Upper lobe of right lung (tissue), 1 donor: ENCODE data around the gene HOXB3. TPM values are rescaled to one million over a fixed set of nuclear protein-coding genes. Genes with fewer than 3 reads are reported as not detected.

Source experiments
- ATAC-seq: fragments of 200-7000 bp; cut with Tn5 transposase; one replicate; pipeline ENCODE4 v1.9.1; 2020; ENCODE audit warnings: mild to moderate bottlenecking, moderate library complexity
- DNase-seq: peaks from one replicate; pipeline ENCODE4 v3.0.0-alpha.2; 2020
- H3K27ac ChIP-seq: fragments of 200-600 bp; one replicate; pipeline ENCODE4 v1.8.0; 2022
- H3K27me3 ChIP-seq: fragments of 200-600 bp; one replicate; pipeline ENCODE4 v1.8.0; 2022; ENCODE audit warnings: mild to moderate bottlenecking
- H3K36me3 ChIP-seq: fragments of 200-600 bp; one replicate; pipeline ENCODE4 v1.8.0; 2022
- H3K4me1 ChIP-seq: fragments of 200-600 bp; one replicate; pipeline ENCODE4 v1.8.0; 2022
- H3K4me3 ChIP-seq: fragments of 200-600 bp; one replicate; pipeline ENCODE4 v1.8.0; 2022; ENCODE audit warnings: mild to moderate bottlenecking
- H3K9me3 ChIP-seq: fragments of 200-600 bp; one replicate; pipeline ENCODE4 v1.8.0; 2022
- intact Hi-C: fragments of 100-400 bp; cut with DNase I; formaldehyde crosslinking; loops from one replicate; pipeline ENCODE4 v1.11.0; 2022
- total RNA-seq: library from RNA; stranded (reverse); fragmentation: NEBNext Ultra II Directional; extraction: Animal tissue kit (Norgen Biotek cat#: 25700); gene quantifications from one replicate; pipeline ENCODE4 v1.2.1, GENCODE V29; 2021
- TF ChIP-seq, protein P1 (sequence below): fragments of 200-600 bp; IDR thresholded peaks from one replicate; pipeline ENCODE4 v1.8.0; 2022; ENCODE audit warnings: antibody characterized with exemption
- donor health status: DM: no; HTN: yes; CAD: no; lungs with severe emphysema.

Gene HOXB3
- total RNA-seq, 1 donor from 2014 or later = 13.3 TPM

DNA sequence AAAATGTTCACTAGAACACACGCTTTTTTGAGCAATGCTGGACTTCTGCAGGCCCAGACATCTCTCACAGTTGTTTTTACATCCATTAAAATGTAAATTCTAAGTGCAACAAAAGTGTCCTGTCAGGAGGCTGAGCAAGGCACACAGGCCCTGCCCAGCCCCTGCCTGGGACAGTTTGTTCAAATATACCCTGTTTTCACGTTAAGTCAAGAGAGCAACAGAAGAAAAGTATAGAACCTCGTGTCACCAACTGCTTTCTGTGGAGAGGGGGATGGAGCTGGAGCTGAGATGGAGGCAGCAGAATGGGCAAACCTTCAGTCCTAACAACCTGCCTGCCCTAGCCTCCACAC is 40.8 kb downstream of the HOXB3 start:
- no peak for ATAC-seq
- TF ChIP-seq, protein P1, sequence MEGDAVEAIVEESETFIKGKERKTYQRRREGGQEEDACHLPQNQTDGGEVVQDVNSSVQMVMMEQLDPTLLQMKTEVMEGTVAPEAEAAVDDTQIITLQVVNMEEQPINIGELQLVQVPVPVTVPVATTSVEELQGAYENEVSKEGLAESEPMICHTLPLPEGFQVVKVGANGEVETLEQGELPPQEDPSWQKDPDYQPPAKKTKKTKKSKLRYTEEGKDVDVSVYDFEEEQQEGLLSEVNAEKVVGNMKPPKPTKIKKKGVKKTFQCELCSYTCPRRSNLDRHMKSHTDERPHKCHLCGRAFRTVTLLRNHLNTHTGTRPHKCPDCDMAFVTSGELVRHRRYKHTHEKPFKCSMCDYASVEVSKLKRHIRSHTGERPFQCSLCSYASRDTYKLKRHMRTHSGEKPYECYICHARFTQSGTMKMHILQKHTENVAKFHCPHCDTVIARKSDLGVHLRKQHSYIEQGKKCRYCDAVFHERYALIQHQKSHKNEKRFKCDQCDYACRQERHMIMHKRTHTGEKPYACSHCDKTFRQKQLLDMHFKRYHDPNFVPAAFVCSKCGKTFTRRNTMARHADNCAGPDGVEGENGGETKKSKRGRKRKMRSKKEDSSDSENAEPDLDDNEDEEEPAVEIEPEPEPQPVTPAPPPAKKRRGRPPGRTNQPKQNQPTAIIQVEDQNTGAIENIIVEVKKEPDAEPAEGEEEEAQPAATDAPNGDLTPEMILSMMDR = no peak
- Histone ChIP-seq H3K4me1 (peaks cover 8% of the 10 kb centered on the region), H3K27ac (peak overlapping the region; percentile 66), H3K36me3 (no peaks in the 10 kb centered on the region), H3K9me3 (no peaks in the 10 kb centered on the region), H3K27me3 (peaks cover 50% of the 10 kb centered on the region), H3K4me3 (no peak overlapping the region)
- intact Hi-C loops = no loop called here
- no peak for DNase-seq

DNA sequence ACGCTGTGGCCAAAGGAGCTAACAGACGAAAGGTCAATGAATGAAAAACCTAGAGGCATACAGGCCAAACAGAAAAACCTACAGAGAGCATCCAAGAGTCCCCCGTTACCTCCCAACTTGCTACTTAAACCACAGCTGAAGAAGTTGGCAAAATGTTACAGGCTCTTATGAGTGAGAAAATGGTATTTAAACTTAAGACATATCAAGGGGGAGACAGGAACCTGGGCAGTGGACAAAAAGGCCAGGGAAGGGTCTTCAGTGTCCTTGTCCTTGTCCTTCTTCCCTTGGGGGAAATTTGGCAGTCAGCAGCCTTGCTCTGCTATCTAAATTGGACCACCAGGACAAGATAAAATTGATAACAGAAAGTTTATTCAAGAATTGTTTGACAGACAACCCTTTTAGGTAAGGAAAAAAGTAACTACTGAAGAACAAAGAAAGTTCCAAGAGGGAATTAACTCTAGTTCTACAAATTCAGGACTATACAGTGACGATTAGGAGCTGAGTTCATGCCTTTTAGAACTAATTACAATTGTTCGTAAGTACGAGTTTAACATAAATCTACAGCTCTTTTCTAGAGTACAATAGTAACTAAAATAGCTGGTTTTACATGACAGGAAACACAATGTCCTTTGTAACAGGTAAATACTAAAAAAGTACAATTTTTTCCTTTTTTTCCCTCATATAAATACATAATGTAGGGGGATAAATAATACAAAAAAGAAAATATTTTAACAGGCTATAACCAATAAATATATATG is 41.3 kb downstream of the HOXB3 start:
- no peak for ATAC-seq
- Histone ChIP-seq H3K4me3 (no peak overlapping the region), H3K27me3 (peaks cover 50% of the 10 kb centered on the region), H3K9me3 (no peaks in the 10 kb centered on the region), H3K4me1 (peaks cover 8% of the 10 kb centered on the region), H3K27ac (peak overlapping the region; percentile 66), H3K36me3 (no peaks in the 10 kb centered on the region)
- intact Hi-C loops = no loop called here
- TF ChIP-seq, protein P1 = no peak
- no peak for DNase-seq

DNA sequence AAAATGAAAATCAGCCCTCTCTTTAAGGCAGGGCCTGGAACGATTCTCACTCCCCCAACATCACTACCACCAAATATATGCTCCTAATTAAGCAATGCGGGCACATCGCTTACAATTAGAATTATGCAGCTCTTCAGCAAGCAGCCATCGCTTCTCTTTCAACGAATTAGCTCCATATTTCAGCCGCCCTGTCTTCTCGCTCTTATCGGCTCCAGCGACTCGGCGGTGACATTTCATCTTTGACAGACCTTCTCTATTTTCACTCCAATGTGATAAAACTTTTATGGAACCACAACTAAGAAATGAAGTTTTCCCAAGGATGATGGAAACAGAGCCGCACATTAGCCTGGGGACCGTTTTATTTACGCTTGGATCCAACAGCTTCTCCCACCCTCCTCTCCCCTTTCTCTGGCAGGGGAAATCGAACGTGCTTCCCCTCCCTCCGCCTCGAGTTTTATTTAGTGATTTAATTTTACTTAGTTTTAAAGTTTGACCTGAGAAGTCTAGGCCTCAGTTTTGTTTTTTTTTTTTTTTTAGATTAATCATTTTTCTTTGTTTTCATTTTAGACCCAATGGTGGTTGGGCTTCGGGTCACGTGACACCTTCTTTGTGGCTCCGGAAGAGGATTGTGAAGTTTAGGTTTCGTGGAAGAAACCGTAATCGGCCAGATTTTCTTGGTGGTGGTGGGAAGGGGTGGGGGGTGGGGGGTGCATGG is 42.1 kb downstream of the HOXB3 start:
- no peaks in the 10 kb centered on the region for H3K9me3 ChIP-seq
- DNase-seq (no peak), ATAC-seq (no peak)
- no peaks in the 10 kb centered on the region for H3K36me3 ChIP-seq
- H3K27me3 ChIP-seq = peaks cover 48% of the 10 kb centered on the region
- peak overlapping the region; percentile 35 for H3K4me3 ChIP-seq
- H3K27ac ChIP-seq = peak overlapping the region; percentile 67
- H3K4me1 ChIP-seq = peaks cover 8% of the 10 kb centered on the region
- TF ChIP-seq, protein P1 = no peak
- intact Hi-C loops = no loop called here

DNA sequence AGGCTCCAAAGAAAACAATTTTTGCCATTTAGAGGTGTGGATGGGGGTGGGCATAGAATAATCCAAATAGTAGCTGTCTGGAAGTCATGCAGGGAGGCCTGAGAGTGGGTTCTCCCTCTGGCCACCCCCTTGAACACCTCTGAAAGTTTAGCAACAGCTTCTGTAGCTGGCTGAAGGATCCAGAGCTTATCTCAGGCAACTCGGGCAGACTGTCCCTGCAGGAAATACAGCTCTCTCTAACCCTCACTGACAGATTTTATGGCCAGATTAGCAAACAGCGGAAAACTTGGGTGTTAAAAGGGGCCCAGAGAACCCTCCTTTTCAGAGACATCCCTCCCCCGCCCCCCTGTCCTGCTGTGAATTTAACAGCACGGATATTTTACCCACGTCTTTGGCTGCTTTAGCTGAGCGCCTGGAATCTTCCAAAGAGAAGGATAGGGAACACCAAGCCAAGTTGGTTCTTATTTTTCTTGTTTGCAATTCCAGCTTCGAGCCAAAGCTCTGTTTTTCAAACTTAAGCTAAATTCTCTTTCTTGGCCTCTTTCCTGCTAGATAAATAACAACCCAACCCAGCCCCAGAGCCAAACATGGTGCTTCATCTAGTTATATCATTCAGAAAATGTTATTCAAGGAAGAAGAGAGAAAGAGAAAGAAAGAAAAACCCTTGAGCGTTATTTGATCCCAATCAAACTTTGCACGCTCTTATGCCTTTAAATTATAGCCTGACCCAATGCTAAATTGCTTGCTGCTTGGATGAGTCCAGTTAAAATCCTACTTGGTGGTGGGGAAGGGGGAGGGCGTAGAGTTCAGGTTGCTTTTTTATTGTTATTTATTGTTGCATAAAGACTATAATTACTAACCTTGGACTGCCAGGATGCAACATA is 42.9 kb downstream of the HOXB3 start:
- H3K4me3 ChIP-seq = peak overlapping the region; percentile 35
- H3K36me3 ChIP-seq = no peaks in the 10 kb centered on the region
- H3K27me3 ChIP-seq = peaks cover 56% of the 10 kb centered on the region
- H3K4me1 ChIP-seq = peaks cover 8% of the 10 kb centered on the region
- TF ChIP-seq, protein P1 = no peak
- H3K9me3 ChIP-seq = no peaks in the 10 kb centered on the region
- intact Hi-C loops = no loop called here
- peak overlapping the region; percentile 67 for H3K27ac ChIP-seq
- DNase-seq (no peak), ATAC-seq (no peak)

DNA sequence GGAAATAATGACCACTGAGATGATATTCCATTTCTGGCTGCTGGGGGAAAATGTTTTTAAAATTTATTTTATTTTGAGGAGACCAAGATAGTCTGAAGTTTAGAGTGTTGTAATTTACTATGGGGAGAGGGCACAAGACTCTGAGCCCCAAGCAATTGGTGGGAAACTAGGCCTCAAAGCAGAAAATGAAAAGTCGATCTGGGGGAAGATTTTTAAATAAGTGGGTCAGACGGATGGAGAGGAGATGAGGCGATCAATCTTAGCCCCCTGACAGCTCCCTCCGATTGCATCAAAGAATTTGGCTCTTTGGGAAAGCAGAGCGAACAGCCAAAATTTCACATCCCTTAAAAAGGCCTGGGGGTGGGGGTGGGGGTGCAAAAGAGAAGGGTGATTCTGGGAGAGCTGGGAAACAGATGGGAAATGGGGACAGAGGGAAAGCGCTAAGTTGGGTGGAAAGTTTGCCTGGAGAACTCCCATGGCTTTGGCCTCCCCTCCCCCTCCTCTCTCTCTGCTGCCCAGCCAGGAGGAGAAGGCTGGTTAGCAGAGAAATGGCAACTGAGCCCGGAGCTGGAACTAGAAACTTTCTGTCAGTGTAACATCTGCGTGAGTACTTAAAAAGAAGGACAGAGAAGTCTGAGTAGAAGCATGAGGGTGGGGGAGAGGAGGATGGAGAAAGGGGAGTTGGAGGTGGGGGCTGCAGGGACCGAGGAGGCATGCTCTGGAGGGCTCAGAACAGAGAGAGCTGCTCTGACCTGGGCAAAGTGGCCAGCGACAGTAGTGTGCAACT is 43.7 kb downstream of the HOXB3 start:
- TF ChIP-seq, protein P1 = no peak
- no peaks in the 10 kb centered on the region for H3K36me3 ChIP-seq
- peaks cover 64% of the 10 kb centered on the region for H3K27me3 ChIP-seq
- intact Hi-C loops = no loop called here
- H3K4me1 ChIP-seq = peaks cover 8% of the 10 kb centered on the region
- ATAC-seq (no peak), DNase-seq (no peak)
- H3K27ac ChIP-seq = peak overlapping the region; percentile 58
- no peaks in the 10 kb centered on the region for H3K9me3 ChIP-seq
- peak overlapping the region; percentile 35 for H3K4me3 ChIP-seq
